ENCODE results near the gene OTULIN.

OTULIN gene

DNA sequence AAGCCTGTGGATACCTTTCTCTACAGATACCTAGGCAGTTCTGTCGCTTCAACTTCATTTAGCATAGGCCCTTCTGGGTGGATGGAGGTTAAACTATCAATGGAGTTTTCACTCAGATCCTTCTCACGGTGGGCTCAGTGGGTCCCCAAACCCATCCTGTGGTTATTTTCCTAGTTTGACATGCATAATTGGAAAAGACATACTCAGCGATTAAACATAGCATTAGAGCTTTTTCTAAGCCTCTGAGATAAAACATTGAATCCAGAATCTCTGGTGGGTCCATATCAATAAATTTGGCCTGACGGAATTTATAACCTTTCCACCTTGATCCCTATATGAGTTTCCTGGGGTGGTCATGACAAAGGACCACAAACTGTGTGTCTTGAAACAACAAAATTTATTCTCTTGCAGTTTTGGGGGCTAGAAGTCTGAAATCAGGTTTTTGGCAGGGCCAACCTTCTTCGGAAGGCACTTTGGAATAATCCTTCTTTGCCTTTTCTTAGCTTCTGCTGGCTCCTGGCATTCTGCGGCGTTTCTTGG, 1.7 kb upstream of the OTULIN start:
- no peak for TF ChIP-seq ZFX (IDR thresholded peaks at IDR 0.05; ENCODE audit: borderline replicate concordance)
- TF ChIP-seq, protein P1, sequence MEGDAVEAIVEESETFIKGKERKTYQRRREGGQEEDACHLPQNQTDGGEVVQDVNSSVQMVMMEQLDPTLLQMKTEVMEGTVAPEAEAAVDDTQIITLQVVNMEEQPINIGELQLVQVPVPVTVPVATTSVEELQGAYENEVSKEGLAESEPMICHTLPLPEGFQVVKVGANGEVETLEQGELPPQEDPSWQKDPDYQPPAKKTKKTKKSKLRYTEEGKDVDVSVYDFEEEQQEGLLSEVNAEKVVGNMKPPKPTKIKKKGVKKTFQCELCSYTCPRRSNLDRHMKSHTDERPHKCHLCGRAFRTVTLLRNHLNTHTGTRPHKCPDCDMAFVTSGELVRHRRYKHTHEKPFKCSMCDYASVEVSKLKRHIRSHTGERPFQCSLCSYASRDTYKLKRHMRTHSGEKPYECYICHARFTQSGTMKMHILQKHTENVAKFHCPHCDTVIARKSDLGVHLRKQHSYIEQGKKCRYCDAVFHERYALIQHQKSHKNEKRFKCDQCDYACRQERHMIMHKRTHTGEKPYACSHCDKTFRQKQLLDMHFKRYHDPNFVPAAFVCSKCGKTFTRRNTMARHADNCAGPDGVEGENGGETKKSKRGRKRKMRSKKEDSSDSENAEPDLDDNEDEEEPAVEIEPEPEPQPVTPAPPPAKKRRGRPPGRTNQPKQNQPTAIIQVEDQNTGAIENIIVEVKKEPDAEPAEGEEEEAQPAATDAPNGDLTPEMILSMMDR (IDR thresholded peaks at IDR 0.05), result no peak
- no peak overlapping the region for H3K27ac ChIP-seq

DNA sequence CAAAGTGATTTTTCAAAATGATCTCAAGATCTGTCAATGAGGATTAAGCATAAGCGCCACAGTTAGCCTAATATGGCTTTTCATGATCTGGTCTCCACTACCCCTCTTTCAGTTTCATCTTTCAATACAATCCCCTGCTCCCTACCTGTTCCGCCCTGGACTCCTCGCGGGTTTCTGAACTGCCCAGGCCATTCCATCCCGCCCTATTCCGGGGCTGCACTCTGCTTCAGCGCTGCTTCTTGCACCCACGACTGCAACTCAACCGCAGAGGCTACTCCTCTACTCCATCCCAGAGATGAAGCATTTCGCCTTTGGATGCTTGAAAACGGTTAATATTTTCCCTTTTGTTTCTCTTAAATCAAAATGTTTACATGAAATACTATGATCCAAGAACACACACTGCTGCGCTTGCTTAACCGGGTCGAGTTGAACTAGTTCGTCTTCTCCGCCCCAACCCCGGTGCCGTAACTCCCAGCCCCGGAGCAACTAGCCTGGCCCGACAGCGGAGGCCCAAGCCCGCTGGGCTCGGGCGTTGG, 716 bp upstream of the OTULIN start:
- H3K27ac ChIP-seq, result peak overlapping the region; percentile 91
- TF ChIP-seq ZFX (IDR thresholded peaks at IDR 0.05; ENCODE audit: borderline replicate concordance), result no peak
- TF ChIP-seq, protein P1 (IDR thresholded peaks at IDR 0.05), result no peak

DNA sequence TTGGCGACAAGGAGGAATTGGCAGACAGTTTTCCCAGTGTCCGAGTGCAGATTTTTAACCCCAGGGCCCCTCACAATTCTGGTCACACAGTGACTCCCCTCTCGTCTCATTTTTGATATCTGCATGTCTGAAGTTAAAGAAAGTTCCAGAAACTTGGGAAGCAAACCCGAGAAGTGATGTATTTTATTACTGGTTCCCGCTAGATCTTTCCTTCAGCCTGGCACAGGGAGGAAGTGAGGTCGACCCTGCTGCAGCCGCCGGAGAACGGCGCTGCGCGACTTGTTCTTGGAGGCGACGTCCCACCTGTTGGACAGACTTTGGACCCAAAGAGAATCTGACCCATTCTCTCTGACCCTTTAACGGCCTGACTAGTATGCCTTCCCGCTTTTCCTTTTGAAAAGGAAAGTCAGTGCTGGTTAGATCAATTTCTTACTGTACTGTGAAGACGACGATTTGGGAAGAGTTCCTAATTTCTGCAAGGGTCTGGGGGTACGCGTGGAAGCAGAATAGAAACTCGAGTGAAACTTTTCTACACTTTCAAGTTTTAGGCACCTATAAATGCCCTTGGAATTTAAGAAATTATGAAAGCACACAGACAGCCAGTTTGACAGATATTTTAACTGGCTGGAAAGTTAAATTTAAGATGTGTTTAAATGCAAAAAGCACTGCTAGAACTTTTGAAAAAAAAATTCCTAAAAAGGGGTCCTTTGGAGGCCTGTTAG, 744 bp downstream of the OTULIN start:
- H3K27ac ChIP-seq, result peak overlapping the region; percentile 91
- TF ChIP-seq ZFX (IDR thresholded peaks at IDR 0.05; ENCODE audit: borderline replicate concordance), result no peak
- TF ChIP-seq, protein P1 (IDR thresholded peaks at IDR 0.05), result peak; percentile 9; the same call in 1 of the 2 replicates

DNA sequence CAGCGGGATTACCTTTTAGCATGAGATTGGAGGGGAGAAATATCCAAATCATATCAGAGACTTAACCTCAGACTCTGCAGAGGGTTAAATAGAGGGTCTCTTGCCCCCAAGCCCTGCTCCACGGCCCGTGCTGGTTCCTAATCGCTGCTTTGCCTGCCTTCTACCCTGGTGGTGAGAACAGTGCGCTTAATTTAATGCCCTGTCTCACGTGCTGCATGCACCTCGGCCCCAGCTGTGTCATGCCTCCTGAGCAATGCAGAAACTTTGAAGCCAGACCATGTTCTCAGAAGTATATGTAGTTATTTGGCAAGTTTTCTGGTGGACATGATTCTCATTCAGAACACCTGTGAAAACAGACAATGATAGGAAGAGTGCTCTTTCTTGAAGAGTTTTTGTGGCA, 1.4 kb downstream of the OTULIN start:
- TF ChIP-seq, protein P1 (IDR thresholded peaks at IDR 0.05), result no peak
- no peak for TF ChIP-seq ZFX (IDR thresholded peaks at IDR 0.05; ENCODE audit: borderline replicate concordance)
- no peak overlapping the region for H3K27ac ChIP-seq

DNA sequence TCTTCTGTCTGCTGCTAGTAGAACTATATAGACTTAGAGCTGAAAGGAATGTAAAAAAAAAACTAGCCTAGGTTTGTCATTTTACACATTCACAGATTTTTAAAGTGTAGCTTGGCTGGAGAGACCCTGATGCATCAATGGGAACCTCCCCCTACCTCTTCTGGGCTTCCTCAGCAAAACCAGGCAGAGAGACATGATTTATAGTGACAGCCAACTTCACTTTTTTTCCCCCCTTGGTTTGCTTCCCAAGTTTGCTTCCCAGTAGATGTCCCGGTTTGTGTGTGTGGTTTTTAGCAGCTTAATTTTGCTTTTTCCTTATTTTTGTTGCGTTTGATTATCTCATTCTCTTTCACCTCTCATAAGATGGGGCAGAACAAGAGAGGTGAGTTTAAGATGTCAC, 1.8 kb downstream of the OTULIN start:
- TF ChIP-seq, protein P1 (IDR thresholded peaks at IDR 0.05), result no peak
- no peak for TF ChIP-seq ZFX (IDR thresholded peaks at IDR 0.05; ENCODE audit: borderline replicate concordance)
- H3K27ac ChIP-seq, result no peak overlapping the region

DNA sequence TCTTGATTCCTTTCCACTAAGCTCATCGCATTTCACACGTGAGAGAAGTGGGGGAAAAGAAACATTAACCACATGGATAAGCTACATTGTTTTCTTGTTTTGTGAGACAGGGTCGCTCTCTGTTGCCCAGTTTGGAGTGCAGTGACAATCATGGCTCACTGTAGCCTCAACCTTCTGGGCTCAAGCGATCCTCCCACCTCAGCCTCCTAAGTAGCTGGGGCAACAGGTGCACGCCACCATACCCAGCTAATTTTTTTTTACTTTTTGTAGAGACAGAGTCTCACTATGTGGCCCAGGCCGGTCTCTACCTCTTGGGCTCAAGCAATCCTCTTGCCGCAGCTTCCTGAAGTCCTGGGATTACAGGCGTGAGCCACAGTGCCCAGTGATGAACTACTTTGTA, 2.8 kb downstream of the OTULIN start:
- no peak for TF ChIP-seq ZFX (IDR thresholded peaks at IDR 0.05; ENCODE audit: borderline replicate concordance)
- TF ChIP-seq, protein P1 (IDR thresholded peaks at IDR 0.05), result no peak
- H3K27ac ChIP-seq, result no peak overlapping the region

DNA sequence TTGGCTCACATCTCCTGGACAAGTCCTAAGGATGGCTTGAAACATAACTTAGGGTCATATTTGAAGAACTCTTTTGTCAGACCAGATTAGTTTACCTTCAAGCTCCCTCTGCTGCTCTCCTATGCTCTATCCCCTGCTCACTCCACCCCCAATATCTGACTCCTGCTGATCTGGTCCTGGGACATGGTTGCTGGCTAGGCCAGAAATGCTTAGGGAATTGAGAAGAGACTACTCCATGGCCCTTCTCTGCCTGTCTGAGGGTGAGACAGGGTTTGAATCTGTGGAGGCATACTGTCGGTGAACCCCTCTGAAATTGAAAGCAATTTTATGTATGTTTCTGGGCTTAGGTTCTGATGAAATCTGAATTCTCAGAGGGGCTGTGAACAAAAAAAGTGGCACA, 3.3 kb downstream of the OTULIN start:
- no peak overlapping the region for H3K27ac ChIP-seq
- TF ChIP-seq, protein P1 (IDR thresholded peaks at IDR 0.05), result no peak
- no peak for TF ChIP-seq ZFX (IDR thresholded peaks at IDR 0.05; ENCODE audit: borderline replicate concordance)

Measured in 22Rv1 (cell line).